ENCODE data around the gene ZHX3.

The ZHX3 gene

GRCh38 chr20:41145317-41145716 is 172.2 kb downstream of the ZHX3 start:
- TF ChIP-seq CTCF (IDR thresholded peaks at IDR 0.05; ENCODE audit: low read depth, low read length), result no peak
- no peak for DNase-seq (ENCODE audit: extremely low read depth, low read depth)

- TF ChIP-seq CTCF (IDR thresholded peaks at IDR 0.05; ENCODE audit: low read depth, low read length), result no peak
- no peak for DNase-seq (ENCODE audit: extremely low read depth, low read depth)
Measured at GRCh38 chr20:41143354-41143753, 174.2 kb downstream of the ZHX3 start.

- no peak for TF ChIP-seq CTCF (IDR thresholded peaks at IDR 0.05; ENCODE audit: low read depth, low read length)
- no peak for DNase-seq (ENCODE audit: extremely low read depth, low read depth)
Measured at GRCh38 chr20:41142919-41143318, 174.6 kb downstream of the ZHX3 start.

- TF ChIP-seq CTCF (IDR thresholded peaks at IDR 0.05; ENCODE audit: low read depth, low read length), result no peak
- no peak for DNase-seq (ENCODE audit: extremely low read depth, low read depth)
Measured at GRCh38 chr20:41142245-41142644, 175.3 kb downstream of the ZHX3 start.

GRCh38 chr20:41141153-41141815 is 176.2 kb downstream of the ZHX3 start:
- TF ChIP-seq CTCF (IDR thresholded peaks at IDR 0.05; ENCODE audit: low read depth, low read length), result no peak
- no peak for DNase-seq (ENCODE audit: extremely low read depth, low read depth)

- DNase-seq (ENCODE audit: extremely low read depth, low read depth), result no peak
- TF ChIP-seq CTCF (IDR thresholded peaks at IDR 0.05; ENCODE audit: low read depth, low read length), result no peak
Measured at GRCh38 chr20:41140226-41141133, 177.1 kb downstream of the ZHX3 start.

All from AG09319 (cell line).